Measurements from ENCODE around the gene C5orf47. TPM values are rescaled to one million over a fixed set of nuclear protein-coding genes. Genes with fewer than 3 reads are reported as not detected.

C5orf47 gene
- total and polyA plus RNA-seq, 2 of the 8 experiments (the other 6 are each of a cell fraction or from before 2014, with no cell fraction given): 0.11 TPM; not detected in 1

DNA sequence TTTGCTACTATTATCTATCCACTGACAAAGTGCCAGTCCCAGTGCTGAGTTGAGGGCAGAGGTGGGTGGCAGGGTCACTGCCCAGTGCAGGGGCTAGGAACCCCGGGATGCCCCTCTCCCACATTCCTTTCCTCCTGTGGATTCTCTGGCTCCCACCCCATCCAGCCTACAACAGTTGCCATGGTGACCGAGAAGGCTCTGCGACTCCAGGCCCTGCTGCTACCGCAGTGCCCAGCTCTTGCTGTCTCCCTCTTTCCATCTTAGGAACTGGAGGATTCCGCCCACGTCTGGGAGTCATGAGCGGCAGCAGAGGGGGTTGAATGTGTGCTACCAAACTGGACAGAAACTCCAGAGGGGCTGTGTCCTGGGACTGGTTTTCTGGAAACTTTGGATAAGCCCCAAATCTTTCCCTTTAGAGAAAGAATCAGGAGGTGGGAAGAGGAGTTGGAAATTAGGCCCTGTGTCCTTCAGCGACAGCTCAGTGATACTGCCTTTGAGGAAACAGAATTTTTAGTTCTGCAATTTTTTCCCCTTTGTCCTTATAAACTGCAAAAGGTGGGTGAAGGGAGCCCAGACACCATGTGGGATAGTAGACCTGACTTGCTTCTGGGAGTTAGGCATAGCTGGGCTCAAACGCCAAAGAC is 20.7 kb upstream of the C5orf47 start:
- ChIA-PET POLR2A (ENCODE audit: partially characterized antibody) (interaction anchor here (0.6 to 1.0 kb wide), 5 partner anchors 22 to 338 kb away, joined by 3 read pairs; partner anchors contain the start of gene CPEB4), CTCF (ENCODE audit: partially characterized antibody) (interaction anchor here (0.6 to 3.0 kb wide), 6 partner anchors 43 to 676 kb away, joined by 3 to 11 read pairs (median 5); no protein-coding TSS in a partner anchor)
- peaks cover 3% of the 10 kb centered on the region; the same call in 1 of the 2 replicates for H3K23me2 ChIP-seq (ENCODE audit: low read depth, low read length)
- H3K27me3 ChIP-seq (replicated peaks in 1 of 4; ENCODE audit: control insufficient read depth in 3 of 4, extremely low read depth in 1 of 4, insufficient read depth in 3 of 4, low read length in 3 of 4): no peaks in the 10 kb centered on the region
- no peak overlapping the region for H3K18ac ChIP-seq (ENCODE audit: extremely low read depth, low read length)
- no peak overlapping the region for H2BK120ac ChIP-seq (replicated peaks; ENCODE audit: low read depth, low read length)
- no peak overlapping the region for H3K56ac ChIP-seq (replicated peaks; ENCODE audit: insufficient read length, low read depth, low read length)
- H4K20me1 ChIP-seq (replicated peaks in 1 of 2; ENCODE audit: control insufficient read depth in 1 of 2, insufficient read depth in 2 of 2, low read length in 2 of 2): no peaks in the 10 kb centered on the region
- peak overlapping the region; percentile 97; the same call in 1 of the 2 replicates for H2BK15ac ChIP-seq (ENCODE audit: low read length)
- H3K4me2 ChIP-seq (ENCODE audit: insufficient read depth in 1 of 2, low read depth in 2 of 2, low read length in 2 of 2): no peak overlapping the region
- no peak overlapping the region for H2AFZ ChIP-seq (ENCODE audit: low read length)
- no peak overlapping the region for H3K4ac ChIP-seq (replicated peaks; ENCODE audit: insufficient read length, low read depth, low read length)
- H3K9ac ChIP-seq (replicated peaks in 1 of 4; ENCODE audit: extremely low read depth in 1 of 4, low read depth in 3 of 4, low read length in 3 of 4): no peak overlapping the region
- H4K5ac ChIP-seq (ENCODE audit: insufficient read length, low read depth, low read length): no peak overlapping the region
- no peak overlapping the region for H3K23ac ChIP-seq (ENCODE audit: insufficient read length)
- H3K14ac ChIP-seq (ENCODE audit: insufficient read length): no peak overlapping the region
- H3K4me1 ChIP-seq (replicated peaks in 1 of 4; ENCODE audit: control insufficient read depth in 3 of 4, insufficient read depth in 4 of 4, low read length in 3 of 4): peaks cover 3 to 19% (median 16%) of the 10 kb centered on the region in 4 experiments; a peak in 6 of 7 replicates
- H3K79me1 ChIP-seq (ENCODE audit: low read depth, low read length): no peaks in the 10 kb centered on the region
- no peak overlapping the region for H2AK5ac ChIP-seq (ENCODE audit: low read depth, low read length)
- no peak overlapping the region for H4K91ac ChIP-seq (replicated peaks; ENCODE audit: insufficient read length, low read length)
- no peak overlapping the region for H2BK20ac ChIP-seq (ENCODE audit: low read length)
- 69% methylated on average over 9 of the region's 9 CpGs; no CpG with 5 or more reads in 1 of the 2 experiments for WGBS, 2 experiments (ENCODE audit: extremely low coverage in 1 of 2, insufficient coverage in 1 of 2, insufficient read length in 1 of 2, insufficient replicate concordance in 2 of 2, low coverage in 1 of 2, low lambda C conversion rate in 2 of 2, missing lambda C conversion rate in 1 of 2)
- peak in 1 of 2 experiments; percentile 61 for DNase-seq (ENCODE audit: low read depth in 1 of 2, low spot score in 2 of 2)
- no peak overlapping the region; the same call in 1 of the 2 replicates for H2BK5ac ChIP-seq (ENCODE audit: low read depth, low read length)
- H2BK12ac ChIP-seq (ENCODE audit: low read depth, low read length): no peak overlapping the region
- no peaks in the 10 kb centered on the region for H3K36me3 ChIP-seq (ENCODE audit: control insufficient read depth in 2 of 4, insufficient read depth in 4 of 4, low read length in 3 of 4)
- FAIRE-seq: no peak
- TF ChIP-seq TEAD4 (IDR thresholded peaks at IDR 0.05; ENCODE audit: low read depth, low read length): peak; percentile 38; the same call in 1 of the 2 replicates
- TF ChIP-seq ASH2L (IDR thresholded peaks at IDR 0.05; ENCODE audit: low read length): peak; percentile 82
- TF ChIP-seq RFX5 (IDR thresholded peaks at IDR 0.05; ENCODE audit: borderline replicate concordance, low read depth, low read length): no peak
- H4K8ac ChIP-seq (ENCODE audit: extremely low read depth, insufficient read depth, low read length): no peak overlapping the region
- no peaks in the 10 kb centered on the region for H3K9me3 ChIP-seq (ENCODE audit: insufficient read depth in 2 of 2, low read depth in 1 of 2, low read length in 1 of 2)
- H3K4me3 ChIP-seq (ENCODE audit: extremely low read depth in 1 of 4, insufficient read depth in 2 of 4, low read depth in 3 of 4, low read length in 4 of 4): no peak overlapping the region
- no peak overlapping the region for H3K27ac ChIP-seq (ENCODE audit: low read depth, low read length)
- no peaks in the 10 kb centered on the region for H3K79me2 ChIP-seq (ENCODE audit: control insufficient read depth in 1 of 2, insufficient read depth in 2 of 2, low read length in 2 of 2)

Data from H1 (cell line).